KOPT-K1 (cell line): ENCODE results near the gene PTPRZ1.

Experiments used
- H3K27ac ChIP-seq: fragments of 200-600 bp; sonication (generic); 2 replicates; pipeline ENCODE4 v1.5.1; 2016; ENCODE audit warnings: antibody characterized with exemption, mild to moderate bottlenecking, low read depth, low read length; ENCODE audit not compliant: poor library complexity, severe bottlenecking
- H3K36me3 ChIP-seq: fragments of 200-600 bp; sonication (generic); 2 replicates; pipeline ENCODE4 v1.5.1; 2017; ENCODE audit warnings: antibody characterized with exemption, mild to moderate bottlenecking, low read length, moderate library complexity; ENCODE audit not compliant: insufficient read depth
- H3K9me3 ChIP-seq: fragments of 200-600 bp; sonication (generic); 2 replicates; pipeline ENCODE4 v1.5.1; 2017; ENCODE audit warnings: antibody characterized with exemption, low read length, mild to moderate bottlenecking; ENCODE audit not compliant: insufficient read depth, poor library complexity, severe bottlenecking

PTPRZ1 gene

DNA sequence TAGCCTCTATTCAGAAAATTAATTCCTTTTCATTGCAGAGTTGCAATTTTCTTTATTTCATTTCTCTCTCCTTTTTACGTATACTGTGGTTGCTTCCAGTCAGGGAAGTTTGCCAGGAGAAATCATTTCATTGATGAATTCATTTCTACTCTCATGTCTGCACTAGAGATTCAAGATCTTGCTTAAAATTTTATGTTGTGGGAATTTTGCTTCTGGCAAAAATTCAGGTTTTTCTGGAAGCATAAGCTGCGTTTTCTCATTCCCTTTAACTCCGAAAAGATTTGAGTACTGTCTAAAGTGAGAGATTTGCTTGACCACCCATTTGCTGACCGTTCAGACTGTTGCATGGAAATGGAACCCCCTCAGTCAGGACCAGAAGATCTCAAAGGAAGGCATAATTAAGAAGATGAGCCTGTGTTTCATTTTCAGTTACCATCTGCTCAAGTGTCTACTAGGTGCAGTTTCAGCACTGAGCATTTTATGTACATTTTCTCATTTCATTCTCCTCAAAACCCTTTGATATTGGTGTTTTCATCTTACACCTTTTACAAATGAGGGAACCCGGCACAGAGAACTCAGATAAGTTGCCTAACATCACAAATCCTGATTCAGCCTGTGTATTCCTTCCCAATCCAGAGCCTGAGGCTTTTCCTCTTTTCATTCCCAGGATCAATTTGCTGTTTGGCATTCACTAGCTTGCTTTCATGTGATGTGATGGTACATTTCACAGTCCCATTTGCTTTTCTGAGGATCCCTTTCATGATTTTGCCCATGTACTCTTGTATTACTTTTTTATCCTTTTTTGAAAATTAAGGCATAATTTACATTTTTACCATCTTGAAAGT, 3.9 kb downstream of the PTPRZ1 start:
- Histone ChIP-seq H3K9me3 (no peaks in the 10 kb centered on the region), H3K27ac (no peak overlapping the region), H3K36me3 (no peaks in the 10 kb centered on the region)

DNA sequence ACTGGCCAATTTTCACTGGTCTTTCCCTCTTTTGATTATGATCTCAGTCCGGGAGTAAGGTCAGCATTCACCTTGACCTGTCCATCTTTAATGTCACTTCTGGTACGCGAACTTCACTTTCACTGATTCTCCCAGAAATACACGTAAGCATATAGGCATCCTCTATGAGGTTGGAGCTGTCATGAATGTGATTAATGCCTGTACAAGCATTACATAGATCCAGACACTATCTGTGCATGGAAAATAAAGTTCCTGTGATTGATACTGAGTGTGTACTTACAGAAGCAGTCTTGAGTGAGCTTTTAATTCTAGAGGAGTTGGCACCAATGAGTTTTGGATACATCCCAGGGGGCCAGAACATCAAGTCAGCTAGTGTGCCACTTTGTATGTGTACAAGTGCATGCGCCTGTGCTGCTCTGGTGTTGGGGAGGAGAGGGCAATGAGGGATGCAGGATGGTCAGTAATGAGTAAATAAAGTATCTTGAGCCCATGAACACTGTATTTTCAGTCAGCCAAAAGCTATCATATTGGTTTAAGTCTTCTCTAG, 6.0 kb downstream of the PTPRZ1 start:
- no peaks in the 10 kb centered on the region for H3K36me3 ChIP-seq
- H3K9me3 ChIP-seq, result no peaks in the 10 kb centered on the region
- H3K27ac ChIP-seq, result no peak overlapping the region

DNA sequence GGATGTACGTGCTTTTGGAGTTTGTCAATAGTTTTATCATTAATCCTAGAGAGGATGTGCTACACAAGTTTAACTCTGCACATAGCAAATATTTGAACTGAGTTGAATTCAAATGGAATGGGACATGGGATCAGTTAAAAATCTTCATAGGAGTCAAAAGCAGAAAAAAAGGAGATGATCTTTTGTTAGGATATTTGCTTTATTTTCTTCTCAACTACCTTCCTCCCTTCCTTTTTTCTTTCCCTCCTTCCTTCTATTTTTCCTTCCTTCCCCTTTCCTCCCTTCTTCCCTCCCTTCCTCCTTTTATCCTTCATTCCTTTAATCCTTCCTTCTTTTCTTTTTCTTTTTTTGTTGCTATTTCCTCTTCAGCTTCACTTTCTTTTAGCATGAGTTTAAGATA, 6.6 kb downstream of the PTPRZ1 start:
- Histone ChIP-seq H3K27ac (no peak overlapping the region), H3K9me3 (no peaks in the 10 kb centered on the region), H3K36me3 (no peaks in the 10 kb centered on the region)

GRCh38 chr7:121882731-121883130, 9.8 kb downstream of the PTPRZ1 start:
- H3K36me3 ChIP-seq, result no peaks in the 10 kb centered on the region
- no peaks in the 10 kb centered on the region for H3K9me3 ChIP-seq
- no peak overlapping the region for H3K27ac ChIP-seq

- Histone ChIP-seq H3K9me3 (no peaks in the 10 kb centered on the region), H3K36me3 (no peaks in the 10 kb centered on the region), H3K27ac (no peak overlapping the region)
These were observed 12.4 kb downstream of the PTPRZ1 start for GRCh38 chr7:121885166-121885920.

DNA sequence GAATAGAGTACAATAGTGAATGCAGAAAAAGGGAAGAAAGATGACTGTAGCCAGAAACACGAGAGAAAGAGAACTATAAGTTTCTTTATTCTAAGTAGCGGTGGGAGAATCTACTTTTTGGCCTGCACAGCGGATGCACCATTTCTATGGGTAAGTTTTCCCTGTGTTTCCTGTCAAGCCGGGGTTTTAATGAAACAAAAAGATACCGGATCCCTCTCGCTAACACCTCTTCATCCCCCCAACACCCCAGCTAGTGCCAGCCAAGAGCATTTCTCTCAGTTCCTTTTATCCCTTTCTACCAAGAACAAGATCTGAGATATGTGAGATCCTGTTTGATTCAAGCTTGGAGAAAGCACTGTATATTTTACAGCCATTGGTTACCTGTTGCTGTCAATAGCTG, 14.7 kb downstream of the PTPRZ1 start:
- Histone ChIP-seq H3K27ac (no peak overlapping the region), H3K9me3 (no peaks in the 10 kb centered on the region), H3K36me3 (no peaks in the 10 kb centered on the region)

DNA sequence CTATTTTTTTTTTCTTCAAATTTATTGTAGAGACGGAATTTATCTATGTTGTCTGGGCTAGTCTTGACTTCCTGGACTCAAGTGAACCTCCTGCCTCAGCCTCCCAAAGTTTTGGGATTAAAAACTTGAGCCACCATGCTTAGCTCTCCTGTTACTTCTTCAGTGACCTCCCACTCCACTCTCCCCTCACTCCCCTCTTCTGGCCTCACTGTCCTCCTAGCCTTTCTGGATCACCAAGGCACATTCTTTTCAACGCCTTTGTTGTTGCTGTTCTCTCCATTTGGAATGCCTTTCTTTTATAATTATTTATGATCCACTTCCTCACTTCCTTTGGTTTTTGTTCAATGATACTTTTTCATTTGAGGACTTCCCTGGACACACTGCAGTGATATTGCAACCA, 17.9 kb downstream of the PTPRZ1 start:
- Histone ChIP-seq H3K36me3 (no peaks in the 10 kb centered on the region), H3K9me3 (no peaks in the 10 kb centered on the region), H3K27ac (no peak overlapping the region)

DNA sequence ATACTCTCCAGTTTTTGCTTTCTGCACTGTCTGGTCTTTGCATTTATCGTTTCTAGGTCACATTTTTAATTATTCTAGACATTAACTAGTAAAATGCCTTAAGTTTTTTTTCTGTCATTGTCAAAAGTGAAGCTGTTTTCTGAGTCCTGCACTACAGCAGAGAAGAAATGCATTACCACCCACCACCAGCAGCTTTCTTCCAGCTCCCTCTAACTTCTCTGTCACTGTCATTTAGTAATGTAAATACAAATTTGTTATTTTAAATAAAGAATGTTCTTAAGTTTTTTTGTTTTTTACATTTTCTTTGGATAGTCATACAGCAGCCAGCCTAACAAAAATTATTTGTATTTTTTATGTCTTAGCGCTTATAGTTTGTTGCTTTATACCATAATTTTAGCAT, 18.8 kb downstream of the PTPRZ1 start:
- Histone ChIP-seq H3K27ac (no peak overlapping the region), H3K36me3 (no peaks in the 10 kb centered on the region), H3K9me3 (no peaks in the 10 kb centered on the region)

GRCh38 chr7:121901026-121901425, 28.1 kb downstream of the PTPRZ1 start:
- Histone ChIP-seq H3K27ac (no peak overlapping the region), H3K9me3 (no peaks in the 10 kb centered on the region), H3K36me3 (no peaks in the 10 kb centered on the region)

- no peaks in the 10 kb centered on the region for H3K9me3 ChIP-seq
- no peak overlapping the region for H3K27ac ChIP-seq
- H3K36me3 ChIP-seq, result no peaks in the 10 kb centered on the region
These were observed 31.2 kb downstream of the PTPRZ1 start for GRCh38 chr7:121904120-121904519.

DNA sequence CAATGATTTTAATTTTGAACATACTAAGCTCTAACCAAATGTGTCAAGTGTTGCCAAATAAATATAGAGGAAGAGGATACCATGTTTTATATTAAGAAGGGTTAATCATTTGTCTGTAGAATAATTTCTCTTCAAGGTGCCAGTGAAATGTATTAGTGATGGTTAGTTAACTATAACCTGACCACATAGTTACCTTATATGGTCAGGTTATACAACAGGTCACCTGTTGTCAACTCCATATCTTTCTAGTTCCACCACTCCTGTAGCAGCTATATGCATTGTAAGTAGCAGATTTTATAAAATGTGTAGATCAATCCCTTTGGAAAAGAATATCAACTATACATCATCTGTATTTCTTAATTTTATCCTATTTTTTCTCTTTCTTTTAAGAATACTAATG, 35.1 kb downstream of the PTPRZ1 start:
- Histone ChIP-seq H3K27ac (no peak overlapping the region), H3K9me3 (no peaks in the 10 kb centered on the region), H3K36me3 (no peaks in the 10 kb centered on the region)

GRCh38 chr7:121909716-121910345, 36.9 kb downstream of the PTPRZ1 start:
- no peak overlapping the region for H3K27ac ChIP-seq
- no peaks in the 10 kb centered on the region for H3K9me3 ChIP-seq
- H3K36me3 ChIP-seq, result no peaks in the 10 kb centered on the region

DNA sequence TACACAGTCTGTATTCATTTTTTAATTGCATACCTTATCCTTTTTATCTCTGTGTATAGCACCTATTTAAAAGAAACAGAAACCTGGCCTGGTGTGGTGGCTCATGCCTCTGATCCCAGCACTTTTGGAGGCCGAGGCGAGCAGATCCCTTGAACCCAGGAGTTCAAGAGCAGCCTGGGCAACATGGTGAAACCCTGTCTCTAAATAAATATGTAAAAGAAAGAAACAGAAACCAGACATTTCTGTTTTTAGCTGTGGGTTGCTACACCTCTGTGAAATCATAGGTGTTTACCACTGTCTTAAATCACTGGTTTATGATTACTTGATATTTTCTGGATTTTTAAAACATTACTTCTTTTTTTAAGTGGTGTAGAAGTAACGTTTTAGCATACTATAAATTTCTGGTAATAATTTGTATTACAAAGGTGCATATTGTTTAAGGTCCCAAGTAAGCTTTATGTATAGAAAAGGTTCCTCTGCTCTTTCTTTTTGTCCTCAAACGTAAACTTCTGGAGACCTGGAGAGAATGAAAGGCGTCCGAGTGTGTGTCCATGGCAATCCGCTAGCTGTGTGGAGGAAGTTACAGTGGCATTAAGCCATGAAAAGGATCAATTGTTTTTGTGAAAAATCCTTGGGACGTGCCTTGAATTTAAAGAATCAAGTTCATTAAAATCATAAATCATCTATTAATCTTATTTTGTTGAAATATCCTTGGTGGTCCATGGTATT, 41.1 kb downstream of the PTPRZ1 start:
- Histone ChIP-seq H3K27ac (no peak overlapping the region), H3K36me3 (no peaks in the 10 kb centered on the region), H3K9me3 (no peaks in the 10 kb centered on the region)

- Histone ChIP-seq H3K27ac (no peak overlapping the region), H3K36me3 (no peaks in the 10 kb centered on the region), H3K9me3 (no peaks in the 10 kb centered on the region)
These were observed 41.8 kb downstream of the PTPRZ1 start for GRCh38 chr7:121914676-121915279.
